GM18519 (cell line): ENCODE results near the gene CLEC16A.

ENCODE experiments used
- ATAC-seq: cut with Tn5 transposase; IDR thresholded peaks from one replicate; pipeline ENCODE4 v1.9.1; 2021; ENCODE audit warnings: mild to moderate bottlenecking, moderate library complexity; ENCODE audit not compliant: unreplicated experiment, low FRiP score

CLEC16A gene

GRCh38 chr16:11145819-11146211 is 201.5 kb downstream of the CLEC16A start:
- ATAC-seq: no peak

- no peak for ATAC-seq
Observed at GRCh38 chr16:11147033-11147753, 202.8 kb downstream of the CLEC16A start.

- ATAC-seq: no peak
Observed at GRCh38 chr16:11147754-11148444, 203.5 kb downstream of the CLEC16A start.

GRCh38 chr16:11149011-11149616 is 204.8 kb downstream of the CLEC16A start:
- no peak for ATAC-seq

GRCh38 chr16:11150190-11150589 is 205.8 kb downstream of the CLEC16A start:
- no peak for ATAC-seq

GRCh38 chr16:11151156-11151884 is 207.0 kb downstream of the CLEC16A start:
- ATAC-seq: no peak

- ATAC-seq: no peak
Observed at GRCh38 chr16:11151885-11152629, 207.7 kb downstream of the CLEC16A start.

- ATAC-seq: no peak
Observed at GRCh38 chr16:11152677-11153331, 208.4 kb downstream of the CLEC16A start.

GRCh38 chr16:11155284-11155806 is 211.0 kb downstream of the CLEC16A start:
- ATAC-seq: no peak

- no peak for ATAC-seq
Observed at GRCh38 chr16:11156401-11156800, 212.0 kb downstream of the CLEC16A start.

- no peak for ATAC-seq
Observed at GRCh38 chr16:11157143-11157542, 212.8 kb downstream of the CLEC16A start.

GRCh38 chr16:11158018-11158417 is 213.7 kb downstream of the CLEC16A start:
- no peak for ATAC-seq

GRCh38 chr16:11159282-11159681 is 214.9 kb downstream of the CLEC16A start:
- no peak for ATAC-seq

- ATAC-seq: no peak
Observed at GRCh38 chr16:11160676-11161115, 216.3 kb downstream of the CLEC16A start.

GRCh38 chr16:11161439-11161838 is 217.1 kb downstream of the CLEC16A start:
- ATAC-seq: no peak

- no peak for ATAC-seq
Observed at GRCh38 chr16:11161974-11162373, 217.6 kb downstream of the CLEC16A start.

- no peak for ATAC-seq
Observed at GRCh38 chr16:11162586-11163268, 218.4 kb downstream of the CLEC16A start.

- no peak for ATAC-seq
Observed at GRCh38 chr16:11163761-11164261, 219.4 kb downstream of the CLEC16A start.
